Fibroblast of lung (primary cell): Measurements from ENCODE around the gene CALHM1. TPM values are rescaled to one million over a fixed set of nuclear protein-coding genes. Genes with fewer than 3 reads are reported as not detected.
A peak's percentile ranks its signal among the peaks of the same experiment; 100 is the strongest.

Experiments used
- DNase-seq, 2 donors: peaks; one replicate each; pipeline versions ENCODE4 v3.0.0 to v3.0.0-alpha.2; 2010; ENCODE audit warnings: low read depth in 2 of 2
- H2AFZ ChIP-seq: 2 replicates; pipeline ENCODE4 v1.5.1; 2012; ENCODE audit warnings: low read length, control low read depth, inconsistent platforms
- H3K27ac ChIP-seq: 2 replicates; pipeline ENCODE4 v1.5.1; 2011; ENCODE audit warnings: low read length, control low read depth; ENCODE audit not compliant: insufficient read depth
- H3K27me3 ChIP-seq: 2 replicates; pipeline ENCODE4 v1.5.1; 2011; ENCODE audit warnings: mild to moderate bottlenecking, low read length; ENCODE audit not compliant: control insufficient read depth, insufficient read depth
- H3K36me3 ChIP-seq: 2 replicates; pipeline ENCODE4 v1.5.1; 2011; ENCODE audit warnings: low read length; ENCODE audit not compliant: control insufficient read depth, insufficient read depth
- H3K4me1 ChIP-seq: 2 replicates; pipeline ENCODE4 v1.5.1; 2011; ENCODE audit warnings: low read length; ENCODE audit not compliant: control insufficient read depth, insufficient read depth; ENCODE audit errors: extremely low read depth
- H3K4me2 ChIP-seq: 2 replicates; pipeline ENCODE4 v1.5.1; 2011; ENCODE audit warnings: low read length, control low read depth; ENCODE audit not compliant: insufficient read depth; ENCODE audit errors: extremely low read depth
- H3K4me3 ChIP-seq, 4 experiments: fragments of 200-600 bp in 1 of 4; sonication (generic) in 1 of 4; replicated peaks in 1 of 4; 2 replicates each; pipeline ENCODE4 v1.5.1; 2011 to 2016; ENCODE audit warnings: low read length in 4 of 4, low read depth in 3 of 4, mild to moderate bottlenecking in 3 of 4, control low read depth in 2 of 4, inconsistent platforms in 1 of 4, mixed read lengths in 1 of 4; ENCODE audit not compliant: insufficient read depth in 1 of 4; ENCODE audit errors: control extremely low read depth in 1 of 4
- H3K79me2 ChIP-seq: 2 replicates; pipeline ENCODE4 v1.5.1; 2012; ENCODE audit warnings: mild to moderate bottlenecking, low read length, inconsistent platforms; ENCODE audit not compliant: control insufficient read depth, insufficient read depth
- H3K9ac ChIP-seq: 2 replicates; pipeline ENCODE4 v1.5.1; 2011; ENCODE audit warnings: mild to moderate bottlenecking, low read length, control low read depth; ENCODE audit not compliant: insufficient read depth
- H3K9me3 ChIP-seq: 2 replicates; pipeline ENCODE4 v1.5.1; 2012; ENCODE audit warnings: low read depth, low read length; ENCODE audit not compliant: control insufficient read depth, insufficient read depth
- H4K20me1 ChIP-seq: 2 replicates; pipeline ENCODE4 v1.5.1; 2011; ENCODE audit warnings: low read length; ENCODE audit not compliant: control insufficient read depth, insufficient read depth; ENCODE audit errors: extremely low read depth
- CTCF ChIP-seq, 2 donors: IDR thresholded peaks in 1 of 2; conservative IDR thresholded peaks in 1 of 2; 1 replicate in 1 of 2; 2 replicates in 1 of 2; pipeline ENCODE4 v1.5.1; 2011 to 2012; ENCODE audit warnings: low read length in 2 of 2, control low read depth in 1 of 2, inconsistent platforms in 1 of 2, low read depth in 1 of 2, mild to moderate bottlenecking in 1 of 2
- EZH2 ChIP-seq: IDR thresholded peaks from 2 replicates; pipeline ENCODE4 v1.5.1; 2012; ENCODE audit warnings: low read length, control low read depth, mild to moderate bottlenecking; ENCODE audit errors: missing control alignments
- polyA plus RNA-seq, 2 donors: library from polyadenylated mRNA; depleted of rRNA in 1 of 2; stranded (reverse) in 1 of 2; unstranded in 1 of 2; fragments of >200 nt; gene quantifications; 2 replicates each; pipeline ENCODE4 v1.2.1, GENCODE V29; 2011 to 2012; ENCODE audit warnings: missing spikeins in 1 of 2
- total RNA-seq: library from RNA; depleted of rRNA; stranded (reverse); fragments of >200 nt; gene quantifications from 2 replicates; pipeline ENCODE4 v1.2.1, GENCODE V29; 2014

Gene CALHM1
- total and polyA plus RNA-seq, 2 donors (not counting 1 experiment from before 2014, with no cell fraction given), result not detected

DNA sequence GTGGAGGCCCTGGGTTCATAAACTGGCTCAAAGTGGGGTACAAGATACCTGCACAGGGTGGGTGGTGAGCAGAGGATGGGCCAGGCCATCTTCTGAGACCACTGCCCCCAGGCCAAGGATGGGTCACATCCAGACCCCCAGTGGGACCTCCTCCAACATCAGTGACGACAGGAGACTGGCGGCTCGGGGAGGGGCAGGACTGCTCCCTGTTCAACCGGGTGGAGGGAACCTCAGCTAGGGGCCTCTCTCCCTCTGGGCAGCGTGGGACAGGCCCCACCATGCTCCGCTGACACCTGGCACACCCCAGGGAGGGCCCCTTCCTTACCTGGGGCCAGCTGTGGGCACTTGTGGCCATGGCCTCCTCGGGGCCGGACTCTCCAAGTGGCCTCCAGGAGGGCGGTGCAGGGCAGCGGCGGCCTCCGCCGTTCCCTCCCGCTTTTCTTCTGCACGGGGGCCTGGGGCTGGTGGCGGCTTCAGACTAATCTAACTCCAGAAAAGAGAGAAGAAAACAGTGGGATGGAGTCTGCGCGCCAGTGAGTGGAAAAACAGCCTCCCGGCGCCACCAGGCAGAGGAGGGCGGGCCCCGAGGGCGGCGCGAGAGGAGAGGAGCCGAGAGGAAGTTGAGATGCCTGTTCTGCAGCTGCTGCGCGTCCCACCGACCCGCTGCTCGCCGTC lies 6.7 kb downstream of the CALHM1 start, which contains the start of gene CALHM2:
TSS of gene CALHM2 (minus strand) at position 540 of the 675 bp plus-strand sequence. CDS start 2,429 bp downstream, outside the sequence.
- no peaks in the 10 kb centered on the region for H4K20me1 ChIP-seq
- peaks cover 26% of the 10 kb centered on the region for H3K4me1 ChIP-seq
- peaks cover 29% of the 10 kb centered on the region for H3K79me2 ChIP-seq
- H3K36me3 ChIP-seq, result peaks cover 23% of the 10 kb centered on the region
- peak within 1 kb of the TSS; percentile 84 for H3K9ac ChIP-seq
- DNase-seq, result peak; percentile 47 to 52
- H2AFZ ChIP-seq, result peak within 1 kb of the TSS; percentile 83
- peak within 1 kb of the TSS; percentile 62 to 90 (median 64) for H3K4me3 ChIP-seq
- H3K27me3 ChIP-seq, result no peaks in the 10 kb centered on the region
- H3K27ac ChIP-seq, result peak within 1 kb of the TSS; percentile 78
- no peak for TF ChIP-seq CTCF (conservative IDR thresholded peaks at IDR 0.05 in 1 of 2, IDR thresholded peaks at IDR 0.05 in 1 of 2; ENCODE audit: low read depth in 1 of 2, low read length in 2 of 2)
- TF ChIP-seq EZH2, result no peak
- H3K9me3 ChIP-seq, result no peaks in the 10 kb centered on the region
- H3K4me2 ChIP-seq, result peak within 1 kb of the TSS; percentile 70

GRCh38 chr10:103451091-103451813 lies 7.4 kb downstream of the CALHM1 start:
- peak overlapping the region; percentile 78 for H3K27ac ChIP-seq
- H3K9ac ChIP-seq, result peak overlapping the region; percentile 84

More at GRCh38 chr10:103451091-103451813, 7.4 kb downstream of the CALHM1 start:
- TF ChIP-seq EZH2, result no peak
- no peak for TF ChIP-seq CTCF (conservative IDR thresholded peaks at IDR 0.05 in 1 of 2, IDR thresholded peaks at IDR 0.05 in 1 of 2; ENCODE audit: low read depth in 1 of 2, low read length in 2 of 2)
- H3K4me1 ChIP-seq, result peaks cover 31% of the 10 kb centered on the region
- no peaks in the 10 kb centered on the region for H4K20me1 ChIP-seq
- H3K4me2 ChIP-seq, result peak overlapping the region; percentile 70
- peaks cover 32% of the 10 kb centered on the region for H3K79me2 ChIP-seq
- DNase-seq, result peak; percentile 5 to 28
- no peak overlapping the region for H2AFZ ChIP-seq
- H3K4me3 ChIP-seq, result peak overlapping the region; percentile 62 to 90 (median 64)
- H3K27me3 ChIP-seq, result no peaks in the 10 kb centered on the region
- H3K36me3 ChIP-seq, result peaks cover 25% of the 10 kb centered on the region
- no peaks in the 10 kb centered on the region for H3K9me3 ChIP-seq
